Smooth muscle cell of the brain vasculature (primary cell): Measurements from ENCODE around the gene SLC30A1.
"Not testable (repeated sequence)": the region's sequence is repeated elsewhere in the genome, so short reads cannot be mapped to it uniquely, and the experiment has no call there.

Experiments
- DNase-seq: peaks from one replicate; pipeline ENCODE4 v3.0.0-alpha.2; 2012; ENCODE audit warnings: low read depth, low spot score

Gene SLC30A1

GRCh38 chr1:211548321-211549091 is 30.5 kb downstream of the SLC30A1 start:
- DNase-seq: no peak

DNA sequence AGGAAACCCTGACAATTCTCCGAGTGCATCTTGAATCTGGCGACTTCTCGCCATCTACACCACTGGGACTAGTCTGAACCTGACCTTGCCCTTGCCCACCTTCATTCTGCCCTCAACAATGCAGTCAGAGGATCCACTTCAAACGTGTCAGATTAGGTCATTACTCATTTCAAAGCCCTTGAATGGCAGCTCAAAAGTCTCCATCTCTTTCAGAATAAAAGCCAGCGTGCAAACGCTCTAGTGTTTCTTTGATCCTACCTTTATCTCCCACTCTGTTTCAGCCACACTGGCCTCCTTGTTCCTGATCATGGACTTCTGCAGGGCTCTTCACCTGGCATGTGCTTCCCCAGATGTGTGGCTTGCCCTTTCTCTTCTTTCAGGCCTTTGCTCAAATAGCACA is 31.3 kb downstream of the SLC30A1 start:
- no peak for DNase-seq

- DNase-seq: no peak
Measured at GRCh38 chr1:211546543-211546942, 32.4 kb downstream of the SLC30A1 start.

DNA sequence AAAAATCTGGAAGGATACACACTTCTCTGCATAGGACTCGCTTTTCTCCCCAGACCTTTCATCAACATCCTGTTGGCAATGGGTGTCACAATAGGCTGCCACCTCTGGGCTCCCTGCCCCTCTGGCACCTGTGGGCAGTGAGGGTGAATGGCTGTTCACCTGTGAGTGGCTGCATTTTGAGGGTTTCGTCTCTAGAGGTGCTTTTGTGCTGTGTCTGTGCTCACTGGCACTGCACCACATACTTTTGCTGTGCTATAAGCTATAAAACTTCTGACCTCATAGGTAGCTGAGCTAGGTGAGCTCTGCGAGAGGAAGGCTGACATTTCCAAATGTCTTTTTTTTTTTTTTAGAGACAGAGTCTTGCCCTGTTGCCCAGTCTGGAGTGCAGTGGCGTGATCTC is 35.9 kb downstream of the SLC30A1 start:
- no peak for DNase-seq

- no peak for DNase-seq
Measured at GRCh38 chr1:211541720-211542477, 37.1 kb downstream of the SLC30A1 start.

- DNase-seq: no peak
Measured at GRCh38 chr1:211541278-211541677, 37.7 kb downstream of the SLC30A1 start.

DNA sequence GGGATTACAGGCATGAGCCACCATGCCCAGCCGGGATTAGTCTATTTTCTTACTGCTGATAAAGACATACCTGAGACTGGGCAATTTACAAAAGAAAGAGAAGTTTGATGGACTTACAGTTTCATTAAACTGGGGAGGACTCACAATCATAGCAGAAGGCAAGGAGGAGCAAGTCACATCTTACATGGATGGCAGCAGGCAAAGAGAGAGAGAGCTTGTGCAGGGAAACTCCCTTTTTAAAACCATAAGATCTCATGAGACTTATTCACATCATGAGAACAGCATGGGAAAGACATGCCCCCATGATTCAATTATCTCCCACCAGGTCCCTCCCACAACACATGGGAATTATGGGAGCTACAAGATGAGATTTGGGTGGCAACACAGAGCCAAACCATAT is 38.1 kb downstream of the SLC30A1 start:
- not testable (repeated sequence) for DNase-seq

GRCh38 chr1:211538287-211538686 is 40.7 kb downstream of the SLC30A1 start:
- DNase-seq: no peak

DNA sequence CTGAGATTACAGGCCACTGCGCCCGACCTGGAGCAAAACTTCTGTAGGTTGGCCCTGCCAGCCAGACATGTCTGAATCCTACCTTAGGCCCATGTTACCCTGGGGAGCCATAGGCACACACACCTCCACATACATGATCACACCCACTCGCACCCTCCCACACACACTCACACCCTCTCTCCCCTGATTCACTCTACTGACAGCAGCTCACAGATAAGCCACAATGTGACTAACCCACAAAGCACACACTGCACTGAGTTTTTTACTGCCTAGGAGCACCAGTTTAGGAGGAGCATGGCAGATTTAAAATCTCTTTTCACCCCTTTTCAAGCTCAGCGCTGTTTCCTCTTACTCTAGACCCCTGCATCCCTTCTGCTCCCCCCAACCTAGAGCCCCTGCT is 41.7 kb downstream of the SLC30A1 start:
- DNase-seq: no peak

GRCh38 chr1:211536606-211537005 is 42.4 kb downstream of the SLC30A1 start:
- no peak for DNase-seq

- no peak for DNase-seq
Measured at GRCh38 chr1:211535346-211535745, 43.6 kb downstream of the SLC30A1 start.

- DNase-seq: no peak
Measured at GRCh38 chr1:211534545-211535291, 44.2 kb downstream of the SLC30A1 start.

DNA sequence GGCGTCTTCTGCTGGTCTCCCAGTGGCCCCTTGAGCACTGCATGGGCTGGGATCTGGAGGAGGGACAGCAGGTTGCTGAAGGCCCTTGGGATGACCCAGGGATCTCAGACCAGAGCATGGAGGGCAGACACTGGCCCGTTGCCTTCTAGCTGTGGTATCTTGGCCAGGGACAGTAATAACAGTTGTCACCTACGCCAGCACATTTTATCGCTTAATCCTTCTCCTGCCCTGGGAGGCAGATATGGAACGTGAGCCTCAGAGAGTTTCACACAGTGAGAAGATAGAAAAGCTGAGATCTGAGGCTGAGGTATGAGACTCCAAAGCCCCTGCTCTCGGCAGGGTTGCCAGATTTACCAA is 46.9 kb downstream of the SLC30A1 start:
- DNase-seq: no peak

DNA sequence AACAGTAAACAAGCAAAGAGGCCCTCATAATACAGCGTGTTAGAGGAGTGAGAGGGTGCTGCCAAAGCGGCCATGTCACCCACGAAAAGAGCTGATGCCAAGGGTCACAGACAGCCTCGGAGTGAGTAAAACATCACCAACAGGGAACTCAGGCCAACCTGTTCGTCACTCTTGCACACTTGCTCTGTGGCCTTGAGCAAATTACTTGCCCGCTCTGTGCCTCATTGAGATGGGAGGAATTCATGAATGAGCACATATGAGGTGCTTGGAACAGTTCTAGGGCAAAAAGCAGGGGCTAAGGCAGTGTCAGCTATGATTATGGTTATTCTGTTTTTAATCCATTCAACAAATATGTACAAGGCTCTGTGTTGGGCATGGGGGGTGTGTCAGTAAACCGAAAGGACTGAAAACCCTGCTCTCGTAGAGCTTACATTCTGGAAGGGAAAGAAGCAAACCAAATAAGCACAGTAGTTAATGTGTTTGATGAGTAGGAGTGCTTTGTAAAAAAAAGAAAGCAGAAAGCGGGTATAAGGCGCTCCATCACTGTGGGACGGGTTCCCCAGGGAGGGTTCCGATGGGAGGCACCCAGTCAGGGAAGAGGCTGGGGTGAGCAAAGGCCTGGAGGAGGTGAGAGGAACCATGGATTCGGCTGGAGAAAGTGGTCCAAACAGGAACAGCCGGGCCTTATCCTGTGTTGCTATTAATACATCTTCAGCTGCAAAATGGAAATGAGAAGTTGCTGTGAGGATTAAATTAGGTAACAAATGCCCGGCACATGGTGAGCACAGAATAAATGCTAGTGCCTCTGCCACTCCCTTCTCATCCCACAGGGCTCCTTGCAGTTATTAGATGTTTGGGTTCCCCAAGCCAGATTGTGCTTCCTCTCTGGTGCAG is 47.5 kb downstream of the SLC30A1 start:
- no peak for DNase-seq

GRCh38 chr1:211530102-211530501 is 48.9 kb downstream of the SLC30A1 start:
- no peak for DNase-seq

DNA sequence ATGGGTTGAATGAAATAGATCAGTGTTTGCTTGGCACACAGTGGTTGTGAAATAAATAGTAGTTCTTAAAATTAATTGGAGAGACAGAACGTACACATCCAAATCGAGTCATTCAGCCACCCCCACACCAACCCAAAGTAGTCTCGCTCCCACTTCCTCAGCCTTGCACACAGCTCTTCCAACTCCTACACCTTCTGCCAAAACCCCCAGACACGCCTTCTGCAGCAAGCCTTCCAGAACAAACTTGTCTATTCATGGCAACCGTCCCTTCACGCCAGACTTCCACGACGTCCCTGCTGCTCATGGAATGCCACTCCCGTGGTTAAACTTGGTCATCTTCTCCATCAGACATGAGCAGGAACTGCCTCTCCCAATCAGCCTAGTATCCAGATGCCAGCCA is 49.5 kb downstream of the SLC30A1 start:
- no peak for DNase-seq

GRCh38 chr1:211529011-211529410 is 50.0 kb downstream of the SLC30A1 start:
- no peak for DNase-seq

- no peak for DNase-seq
Measured at GRCh38 chr1:211527888-211528287, 51.1 kb downstream of the SLC30A1 start.

GRCh38 chr1:211527006-211527405 is 52.0 kb downstream of the SLC30A1 start:
- DNase-seq: no peak

- DNase-seq: no peak
Measured at GRCh38 chr1:211526101-211526500, 52.9 kb downstream of the SLC30A1 start.

- DNase-seq: no peak
Measured at GRCh38 chr1:211525101-211525676, 53.8 kb downstream of the SLC30A1 start.
